GM12865 (cell line): ENCODE measurements around the gene ATG5.

Experiments
- DNase-seq: peaks from one replicate; pipeline ENCODE4 v3.0.0; 2010; ENCODE audit warnings: low read depth
- H3K4me3 ChIP-seq: 2 replicates; pipeline ENCODE4 v1.5.1; 2011; ENCODE audit warnings: mild to moderate bottlenecking, low read depth, low read length, control low read depth
- TF ChIP-seq, protein P1 (sequence below): IDR thresholded peaks from 2 replicates; pipeline ENCODE4 v1.5.1; 2011; ENCODE audit warnings: low read length, control low read depth, low read depth, inconsistent platforms; ENCODE audit not compliant: insufficient read depth; ENCODE audit errors: missing control alignments

Gene ATG5

DNA sequence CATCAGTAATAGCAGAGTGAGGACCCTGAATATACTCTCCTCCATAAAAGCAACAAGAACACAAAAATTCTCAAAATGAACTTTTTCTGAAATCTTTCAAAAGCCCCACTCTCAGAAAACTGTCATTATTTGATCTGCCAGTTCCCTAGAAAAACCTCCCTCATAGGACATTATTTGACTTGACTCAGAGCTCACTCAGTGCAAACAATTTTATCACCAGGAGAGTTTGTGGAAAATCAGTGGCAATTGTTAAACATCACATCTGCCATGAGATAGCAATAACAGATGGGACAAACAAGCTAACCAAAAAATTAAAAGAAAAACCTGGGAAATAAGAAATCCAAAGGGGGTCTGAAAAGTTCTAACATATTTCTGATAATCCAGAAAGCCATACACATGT lies 100.0 kb downstream of the ATG5 start:
- no peak overlapping the region for H3K4me3 ChIP-seq
- no peak for DNase-seq
- TF ChIP-seq, protein P1, sequence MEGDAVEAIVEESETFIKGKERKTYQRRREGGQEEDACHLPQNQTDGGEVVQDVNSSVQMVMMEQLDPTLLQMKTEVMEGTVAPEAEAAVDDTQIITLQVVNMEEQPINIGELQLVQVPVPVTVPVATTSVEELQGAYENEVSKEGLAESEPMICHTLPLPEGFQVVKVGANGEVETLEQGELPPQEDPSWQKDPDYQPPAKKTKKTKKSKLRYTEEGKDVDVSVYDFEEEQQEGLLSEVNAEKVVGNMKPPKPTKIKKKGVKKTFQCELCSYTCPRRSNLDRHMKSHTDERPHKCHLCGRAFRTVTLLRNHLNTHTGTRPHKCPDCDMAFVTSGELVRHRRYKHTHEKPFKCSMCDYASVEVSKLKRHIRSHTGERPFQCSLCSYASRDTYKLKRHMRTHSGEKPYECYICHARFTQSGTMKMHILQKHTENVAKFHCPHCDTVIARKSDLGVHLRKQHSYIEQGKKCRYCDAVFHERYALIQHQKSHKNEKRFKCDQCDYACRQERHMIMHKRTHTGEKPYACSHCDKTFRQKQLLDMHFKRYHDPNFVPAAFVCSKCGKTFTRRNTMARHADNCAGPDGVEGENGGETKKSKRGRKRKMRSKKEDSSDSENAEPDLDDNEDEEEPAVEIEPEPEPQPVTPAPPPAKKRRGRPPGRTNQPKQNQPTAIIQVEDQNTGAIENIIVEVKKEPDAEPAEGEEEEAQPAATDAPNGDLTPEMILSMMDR: no peak

DNA sequence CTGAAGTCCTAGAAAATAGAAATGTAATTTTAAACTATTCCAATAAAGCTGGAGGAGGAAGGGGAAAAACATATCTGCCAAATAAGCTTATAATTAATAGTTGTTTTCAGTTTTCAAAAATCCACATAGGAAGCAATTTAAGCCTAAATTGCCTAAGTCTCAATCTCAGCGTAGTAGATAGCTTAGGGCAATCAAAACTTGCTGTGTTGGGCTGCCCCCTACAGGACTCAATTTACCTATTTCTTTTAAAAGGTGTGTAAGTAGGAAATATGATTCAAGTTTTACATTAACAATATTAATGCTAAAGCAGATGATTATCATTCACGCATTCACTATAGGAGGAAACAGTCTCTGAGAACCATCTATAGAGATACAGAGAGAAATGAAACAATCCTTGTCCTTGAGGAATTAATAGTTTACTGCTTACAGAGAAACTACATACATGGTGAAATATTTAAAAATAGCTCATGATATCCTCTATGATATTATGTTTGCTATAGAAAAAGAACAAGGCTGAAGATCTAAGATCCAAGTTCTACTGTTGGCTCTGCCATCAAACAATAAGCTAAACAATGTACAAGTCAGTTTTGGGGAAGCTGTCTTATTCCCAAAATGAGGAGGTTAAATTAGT lies 102.1 kb downstream of the ATG5 start:
- DNase-seq: peak; percentile 88
- TF ChIP-seq, protein P1: peak; percentile 53
- H3K4me3 ChIP-seq: no peak overlapping the region

DNA sequence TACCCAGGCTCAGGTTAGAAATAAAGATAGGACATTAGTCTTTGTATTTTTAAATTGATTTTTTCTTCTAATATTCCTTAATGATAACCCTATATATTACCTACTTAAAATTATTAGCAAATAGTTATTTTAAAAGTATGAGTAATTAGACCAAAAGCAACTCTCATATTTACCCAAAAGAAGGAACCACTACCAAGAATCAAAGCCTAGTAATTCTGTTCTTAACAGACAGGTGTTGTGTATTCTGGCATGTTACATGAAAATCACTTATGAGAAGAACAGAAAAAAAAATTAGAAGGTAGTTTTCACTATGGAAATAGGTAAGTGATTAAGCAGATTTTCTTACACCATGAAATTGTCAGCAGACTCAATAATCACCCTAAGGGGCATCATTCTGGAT lies 105.1 kb downstream of the ATG5 start:
- peak; percentile 69 for DNase-seq
- H3K4me3 ChIP-seq: no peak overlapping the region
- TF ChIP-seq, protein P1: no peak

DNA sequence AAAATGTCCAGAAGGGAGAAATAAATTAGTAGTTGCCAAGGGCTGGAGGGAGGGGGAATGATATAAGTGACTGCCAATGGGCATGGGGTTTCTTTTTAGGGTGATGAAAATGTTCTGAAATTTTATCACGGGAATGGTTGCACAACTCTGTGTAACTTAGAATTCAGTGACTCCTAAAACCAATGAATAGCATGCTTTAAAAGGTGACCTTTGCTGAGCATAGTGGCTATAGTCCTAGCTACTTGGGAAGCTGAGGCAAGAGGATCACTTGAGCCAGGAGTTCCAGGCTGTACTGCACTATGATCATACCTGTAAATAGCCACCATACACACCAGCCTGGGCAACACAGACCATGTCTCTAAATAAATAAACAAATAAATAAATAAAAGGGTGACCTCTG lies 109.0 kb downstream of the ATG5 start:
- DNase-seq: no peak
- TF ChIP-seq, protein P1: no peak
- no peak overlapping the region for H3K4me3 ChIP-seq

DNA sequence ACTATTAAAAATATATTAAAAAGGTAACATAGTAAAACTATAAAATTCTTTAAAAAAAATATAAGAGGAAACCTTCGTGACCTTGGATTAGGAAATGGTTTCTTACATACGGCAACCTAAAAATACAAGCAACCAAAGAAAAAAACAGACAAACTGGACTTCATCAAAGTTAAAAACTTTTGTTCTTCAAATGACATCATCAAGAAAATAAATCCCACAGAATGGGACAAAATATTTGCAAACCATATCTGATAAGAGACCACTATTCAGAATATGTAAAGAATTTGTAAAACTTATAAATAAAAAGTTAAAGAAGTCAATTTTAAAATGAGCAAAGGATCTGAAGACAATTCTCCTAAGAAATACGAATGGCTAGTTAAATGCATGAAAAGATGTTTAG lies 110.0 kb downstream of the ATG5 start:
- DNase-seq: no peak
- TF ChIP-seq, protein P1: no peak
- no peak overlapping the region for H3K4me3 ChIP-seq

DNA sequence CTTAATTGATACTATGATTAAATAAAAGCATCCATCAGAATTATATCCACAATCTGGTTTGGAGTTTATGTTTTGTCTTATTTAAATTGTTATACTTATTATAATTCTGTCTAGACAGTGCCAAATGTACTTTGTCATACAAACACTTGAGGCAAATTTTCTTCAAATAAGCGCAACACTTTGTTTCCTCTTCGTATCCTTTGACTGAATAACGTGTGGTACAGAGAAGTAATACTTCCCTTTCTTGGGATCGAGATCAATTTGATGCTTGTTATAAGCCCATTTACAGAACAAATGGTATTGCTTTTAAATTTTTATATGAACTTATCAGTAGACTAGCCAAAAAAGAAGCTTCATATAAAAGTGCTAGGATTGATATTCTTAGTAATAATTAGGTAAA lies 111.0 kb downstream of the ATG5 start:
- no peak for DNase-seq
- no peak overlapping the region for H3K4me3 ChIP-seq
- TF ChIP-seq, protein P1: no peak

DNA sequence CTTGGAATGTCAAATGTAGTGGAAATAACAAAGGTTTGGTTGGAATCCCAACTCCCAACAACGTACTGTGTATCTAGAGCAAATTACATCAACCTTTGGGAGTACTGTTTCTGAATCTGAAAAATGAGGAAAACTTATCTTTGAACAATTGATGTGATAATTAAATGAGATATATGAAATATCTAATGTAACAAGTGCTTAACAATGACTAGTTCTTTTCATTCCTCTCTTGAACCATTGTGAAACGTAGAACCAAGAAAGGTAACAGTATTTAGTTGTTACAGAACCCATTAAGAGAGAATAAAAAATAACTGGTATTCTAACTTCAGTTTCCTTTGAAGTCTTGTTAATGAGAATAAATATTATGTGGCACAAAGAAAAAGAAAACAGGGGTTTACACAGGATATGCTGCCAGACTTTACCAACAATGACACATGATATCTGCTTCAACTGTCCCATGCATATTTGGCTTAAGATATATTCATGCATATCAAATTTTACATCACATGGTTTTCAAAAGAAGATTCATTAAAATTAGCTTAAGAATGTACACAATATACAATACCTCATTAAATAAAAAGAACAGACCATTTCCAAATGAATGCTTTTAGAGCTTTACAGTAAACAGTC lies 111.8 kb downstream of the ATG5 start:
- TF ChIP-seq, protein P1: no peak
- DNase-seq: no peak
- no peak overlapping the region for H3K4me3 ChIP-seq
